ENCODE results near the gene ITGA7. TPM values are rescaled to one million over a fixed set of nuclear protein-coding genes. Genes with fewer than 3 reads are reported as not detected.

Gene ITGA7
- total and polyA plus RNA-seq, 2 experiments from 2014 or later, result 39.5 to 101 TPM

GRCh38 chr12:55698241-55698955 lies 9.3 kb downstream of the ITGA7 start:
- Histone ChIP-seq H3K27me3 (no peaks in the 10 kb centered on the region), H3K4me1 (ENCODE audit: low read depth) (no peaks in the 10 kb centered on the region), H3K36me3 (peaks cover 20% of the 10 kb centered on the region), H3K4me3 (no peak overlapping the region), H3K9me3 (ENCODE audit: low read depth) (no peaks in the 10 kb centered on the region), H3K27ac (no peak overlapping the region)
- no peak for TF ChIP-seq CTCF (IDR thresholded peaks at IDR 0.05; ENCODE audit: low read depth, low read length)
- DNase-seq (ENCODE audit: low read depth in 1 of 2, low spot score in 1 of 2), result no peak

GRCh38 chr12:55697686-55698085 lies 10.0 kb downstream of the ITGA7 start:
- H3K27me3 ChIP-seq, result no peaks in the 10 kb centered on the region
- H3K9me3 ChIP-seq (ENCODE audit: low read depth), result no peaks in the 10 kb centered on the region
- no peak overlapping the region for H3K27ac ChIP-seq
- no peak for DNase-seq (ENCODE audit: low read depth in 1 of 2, low spot score in 1 of 2)
- H3K36me3 ChIP-seq, result peaks cover 23% of the 10 kb centered on the region
- TF ChIP-seq CTCF (IDR thresholded peaks at IDR 0.05; ENCODE audit: low read depth, low read length), result no peak
- H3K4me3 ChIP-seq, result no peak overlapping the region
- no peaks in the 10 kb centered on the region for H3K4me1 ChIP-seq (ENCODE audit: low read depth)

- H3K4me1 ChIP-seq (ENCODE audit: low read depth), result no peaks in the 10 kb centered on the region
- no peak for DNase-seq (ENCODE audit: low read depth in 1 of 2, low spot score in 1 of 2)
- peaks cover 25% of the 10 kb centered on the region for H3K36me3 ChIP-seq
- no peaks in the 10 kb centered on the region for H3K27me3 ChIP-seq
- H3K9me3 ChIP-seq (ENCODE audit: low read depth), result no peaks in the 10 kb centered on the region
- no peak overlapping the region for H3K27ac ChIP-seq
- TF ChIP-seq CTCF (IDR thresholded peaks at IDR 0.05; ENCODE audit: low read depth, low read length), result no peak
- H3K4me3 ChIP-seq, result no peak overlapping the region
These were observed 10.8 kb downstream of the ITGA7 start for GRCh38 chr12:55696796-55697462.

- peaks cover 27% of the 10 kb centered on the region for H3K36me3 ChIP-seq
- H3K27ac ChIP-seq, result no peak overlapping the region
These were observed 11.6 kb downstream of the ITGA7 start for GRCh38 chr12:55696141-55696540.

GRCh38 chr12:55695349-55695748 lies 12.4 kb downstream of the ITGA7 start:
- peaks cover 27% of the 10 kb centered on the region for H3K36me3 ChIP-seq
- TF ChIP-seq CTCF (IDR thresholded peaks at IDR 0.05; ENCODE audit: low read depth, low read length), result no peak
- no peaks in the 10 kb centered on the region for H3K4me1 ChIP-seq (ENCODE audit: low read depth)
- no peak overlapping the region for H3K4me3 ChIP-seq
- H3K27me3 ChIP-seq, result no peaks in the 10 kb centered on the region
- H3K27ac ChIP-seq, result no peak overlapping the region
- no peaks in the 10 kb centered on the region for H3K9me3 ChIP-seq (ENCODE audit: low read depth)
- no peak for DNase-seq (ENCODE audit: low read depth in 1 of 2, low spot score in 1 of 2)

More at GRCh38 chr12:55696141-55696540, 11.6 kb downstream of the ITGA7 start:
- no peak for TF ChIP-seq CTCF (IDR thresholded peaks at IDR 0.05; ENCODE audit: low read depth, low read length)
- Histone ChIP-seq H3K9me3 (ENCODE audit: low read depth) (no peaks in the 10 kb centered on the region), H3K4me1 (ENCODE audit: low read depth) (no peaks in the 10 kb centered on the region), H3K4me3 (no peak overlapping the region), H3K27me3 (no peaks in the 10 kb centered on the region)
- no peak for DNase-seq (ENCODE audit: low read depth in 1 of 2, low spot score in 1 of 2)
